Esophagus muscularis mucosa (tissue), 4 donors: Measurements from ENCODE around the gene NQO2. TPM values are rescaled to one million over a fixed set of nuclear protein-coding genes. Genes with fewer than 3 reads are reported as not detected.

Experiments used
- DNase-seq: peaks from one replicate; pipeline ENCODE4 v3.0.0-alpha.2; 2017; ENCODE audit errors: extremely low spot score
- H3K27ac ChIP-seq, 4 donors: fragments of 200-600 bp; sonication (generic); replicated peaks in 1 of 4; 1 replicate in 3 of 4; 2 replicates in 1 of 4; pipeline ENCODE4 v1.5.1; 2016 to 2019; ENCODE audit warnings: mild to moderate bottlenecking in 1 of 4
- H3K27me3 ChIP-seq, 4 donors: fragments of 200-600 bp; sonication (generic); one replicate each; pipeline versions ENCODE4 v1.5.1 to v1.6.0; 2016 to 2019
- H3K36me3 ChIP-seq, 4 donors: fragments of 200-600 bp; sonication (generic); one replicate each; pipeline ENCODE4 v1.5.1; 2016 to 2019
- H3K4me1 ChIP-seq, 4 donors: fragments of 200-600 bp; sonication (generic); one replicate each; pipeline ENCODE4 v1.5.1; 2016 to 2019
- H3K4me3 ChIP-seq, 4 donors: fragments of 200-600 bp; sonication (generic); 1 replicate in 2 of 4; 2 replicates in 2 of 4; pipeline ENCODE4 v1.5.1; 2016 to 2019; ENCODE audit warnings: mild to moderate bottlenecking in 4 of 4, moderate library complexity in 1 of 4
- H3K9me3 ChIP-seq, 4 donors: fragments of 200-600 bp; sonication (generic); 1 replicate in 3 of 4; 2 replicates in 1 of 4; pipeline ENCODE4 v1.5.1; 2016 to 2019
- EP300 ChIP-seq: sonication (generic); formaldehyde crosslinking; IDR thresholded peaks from one replicate; pipeline ENCODE4 v1.6.1; 2017; ENCODE audit warnings: antibody characterized with exemption
- POLR2A ChIP-seq: fragments of 450-650 bp; IDR thresholded peaks from one replicate; pipeline ENCODE4 v1.6.1; 2017; ENCODE audit warnings: antibody characterized with exemption, moderate library complexity, mild to moderate bottlenecking, low read depth
- POLR2AphosphoS5 ChIP-seq, 2 donors: sonication (generic); formaldehyde crosslinking; IDR thresholded peaks; one replicate each; pipeline ENCODE4 v1.6.1; 2017; ENCODE audit warnings: antibody characterized with exemption in 2 of 2
- WGBS: methylation state at CpG from one replicate; pipeline ENCODE4 v1.1.5; 2018; 5-methylcytosine and 5-hydroxymethylcytosine counted together
- intact Hi-C: fragments of 100-400 bp; cut with DNase I; formaldehyde crosslinking; loops from one replicate; pipeline ENCODE4 v1.15.1; 2023
- total RNA-seq, 4 donors: library from RNA; depleted of rRNA; stranded (reverse); fragments of >200 nt; gene quantifications; one replicate each; pipeline versions ENCODE4 v1.1.0 to v1.2.1, GENCODE V29; 2016
- TF ChIP-seq, protein P1 (sequence below), 3 experiments: fragments of 200-600 bp in 2 of 3; fragments of 450-650 bp in 1 of 3; sonication (generic) in 2 of 3; IDR thresholded peaks; one replicate each; pipeline ENCODE4 v1.5.1; 2017 to 2019; ENCODE audit warnings: antibody characterized with exemption in 3 of 3, mild to moderate bottlenecking in 2 of 3, moderate library complexity in 1 of 3

The NQO2 gene
- total RNA-seq, 4 donors from 2014 or later = 22.9 to 31.3 (median 27.2) TPM

DNA sequence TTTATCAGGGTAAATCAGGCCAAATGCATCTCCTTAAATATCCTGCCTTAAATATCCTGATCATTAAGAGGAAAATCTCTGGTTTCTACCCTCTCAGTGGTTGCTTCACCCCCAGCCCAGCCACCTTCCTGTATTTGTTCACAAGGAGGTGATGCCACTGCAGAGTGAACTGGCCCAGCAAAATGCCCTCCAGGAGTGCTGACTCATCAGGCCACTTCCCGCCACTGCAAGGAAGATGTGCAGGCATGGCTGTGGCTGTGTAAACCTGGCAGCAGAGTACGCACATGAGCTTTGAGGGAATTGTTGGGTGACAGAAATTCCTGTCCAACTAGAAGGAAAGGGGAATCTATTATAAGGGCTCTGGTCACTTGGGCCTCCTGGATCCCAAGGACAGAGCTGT lies 13.8 kb downstream of the NQO2 start:
- TF ChIP-seq POLR2AphosphoS5 (IDR thresholded peaks at IDR 0.05) = no peak
- TF ChIP-seq POLR2A = no peak
- TF ChIP-seq, protein P1, sequence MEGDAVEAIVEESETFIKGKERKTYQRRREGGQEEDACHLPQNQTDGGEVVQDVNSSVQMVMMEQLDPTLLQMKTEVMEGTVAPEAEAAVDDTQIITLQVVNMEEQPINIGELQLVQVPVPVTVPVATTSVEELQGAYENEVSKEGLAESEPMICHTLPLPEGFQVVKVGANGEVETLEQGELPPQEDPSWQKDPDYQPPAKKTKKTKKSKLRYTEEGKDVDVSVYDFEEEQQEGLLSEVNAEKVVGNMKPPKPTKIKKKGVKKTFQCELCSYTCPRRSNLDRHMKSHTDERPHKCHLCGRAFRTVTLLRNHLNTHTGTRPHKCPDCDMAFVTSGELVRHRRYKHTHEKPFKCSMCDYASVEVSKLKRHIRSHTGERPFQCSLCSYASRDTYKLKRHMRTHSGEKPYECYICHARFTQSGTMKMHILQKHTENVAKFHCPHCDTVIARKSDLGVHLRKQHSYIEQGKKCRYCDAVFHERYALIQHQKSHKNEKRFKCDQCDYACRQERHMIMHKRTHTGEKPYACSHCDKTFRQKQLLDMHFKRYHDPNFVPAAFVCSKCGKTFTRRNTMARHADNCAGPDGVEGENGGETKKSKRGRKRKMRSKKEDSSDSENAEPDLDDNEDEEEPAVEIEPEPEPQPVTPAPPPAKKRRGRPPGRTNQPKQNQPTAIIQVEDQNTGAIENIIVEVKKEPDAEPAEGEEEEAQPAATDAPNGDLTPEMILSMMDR (IDR thresholded peaks at IDR 0.05) = no peak
- no peak for TF ChIP-seq EP300
- no peaks in the 10 kb centered on the region for H3K4me1 ChIP-seq
- intact Hi-C loops = no loop called here
- no peak for DNase-seq
- H3K9me3 ChIP-seq = peaks cover 0 to 11% (median 6%) of the 10 kb centered on the region in 4 donors
- peaks cover 33 to 98% (median 86%) of the 10 kb centered on the region in 4 donors for H3K36me3 ChIP-seq
- 63% methylated on average over 2 of the region's 2 CpGs for WGBS
- no peak overlapping the region for H3K4me3 ChIP-seq
- H3K27ac ChIP-seq = no peak overlapping the region
- H3K27me3 ChIP-seq = no peaks in the 10 kb centered on the region

- intact Hi-C loops = no loop called here
Observed at GRCh38 chr6:3013901-3014674, 14.4 kb downstream of the NQO2 start.

GRCh38 chr6:3014675-3015066 lies 15.0 kb downstream of the NQO2 start:
- H3K36me3 ChIP-seq = peaks cover 29 to 96% (median 79%) of the 10 kb centered on the region in 4 donors
- no peak for DNase-seq
- WGBS = 89% methylated on average over 4 of the region's 4 CpGs
- H3K27ac ChIP-seq = no peak overlapping the region
- no peak overlapping the region for H3K4me3 ChIP-seq
- peaks cover 0 to 11% (median 6%) of the 10 kb centered on the region in 4 donors for H3K9me3 ChIP-seq
- no peaks in the 10 kb centered on the region for H3K4me1 ChIP-seq
- intact Hi-C loops = no loop called here
- H3K27me3 ChIP-seq = no peaks in the 10 kb centered on the region
- TF ChIP-seq POLR2AphosphoS5 (IDR thresholded peaks at IDR 0.05) = no peak
- TF ChIP-seq, protein P1 (IDR thresholded peaks at IDR 0.05) = no peak
- TF ChIP-seq EP300 = no peak
- TF ChIP-seq POLR2A = no peak

More at GRCh38 chr6:3013901-3014674, 14.4 kb downstream of the NQO2 start:
- H3K9me3 ChIP-seq = peaks cover 0 to 11% (median 6%) of the 10 kb centered on the region in 4 donors
- DNase-seq = no peak
- H3K27ac ChIP-seq = no peak overlapping the region
- 94% methylated on average over 18 of the region's 18 CpGs for WGBS
- peaks cover 33 to 96% (median 82%) of the 10 kb centered on the region in 4 donors for H3K36me3 ChIP-seq
- H3K4me1 ChIP-seq = no peaks in the 10 kb centered on the region
- H3K27me3 ChIP-seq = no peaks in the 10 kb centered on the region
- no peak overlapping the region for H3K4me3 ChIP-seq
- TF ChIP-seq, protein P1 (IDR thresholded peaks at IDR 0.05) = no peak
- TF ChIP-seq EP300 (no peak), POLR2A (no peak), POLR2AphosphoS5 (IDR thresholded peaks at IDR 0.05) (no peak)

- intact Hi-C loops = no loop called here
- TF ChIP-seq POLR2AphosphoS5 (IDR thresholded peaks at IDR 0.05) (no peak), POLR2A (no peak), EP300 (no peak)
- TF ChIP-seq, protein P1 (IDR thresholded peaks at IDR 0.05) = no peak
- peaks cover 24 to 96% (median 77%) of the 10 kb centered on the region in 4 donors for H3K36me3 ChIP-seq
Observed at GRCh38 chr6:3015144-3015543, 15.4 kb downstream of the NQO2 start.

More at GRCh38 chr6:3015144-3015543, 15.4 kb downstream of the NQO2 start:
- DNase-seq = no peak
- Histone ChIP-seq H3K9me3 (peaks cover 0 to 11% (median 6%) of the 10 kb centered on the region in 4 donors), H3K27me3 (no peaks in the 10 kb centered on the region), H3K4me3 (no peak overlapping the region), H3K27ac (no peak overlapping the region), H3K4me1 (no peaks in the 10 kb centered on the region)
- WGBS = 90% methylated on average over 10 of the region's 10 CpGs
